ENCODE results near the gene DAAM1.

DAAM1 gene

GRCh38 chr14:59228421-59228820 lies 40.0 kb downstream of the DAAM1 start:
- no peak for DNase-seq

- no peak for DNase-seq
Measured at GRCh38 chr14:59229653-59230406, 41.4 kb downstream of the DAAM1 start.

DNA sequence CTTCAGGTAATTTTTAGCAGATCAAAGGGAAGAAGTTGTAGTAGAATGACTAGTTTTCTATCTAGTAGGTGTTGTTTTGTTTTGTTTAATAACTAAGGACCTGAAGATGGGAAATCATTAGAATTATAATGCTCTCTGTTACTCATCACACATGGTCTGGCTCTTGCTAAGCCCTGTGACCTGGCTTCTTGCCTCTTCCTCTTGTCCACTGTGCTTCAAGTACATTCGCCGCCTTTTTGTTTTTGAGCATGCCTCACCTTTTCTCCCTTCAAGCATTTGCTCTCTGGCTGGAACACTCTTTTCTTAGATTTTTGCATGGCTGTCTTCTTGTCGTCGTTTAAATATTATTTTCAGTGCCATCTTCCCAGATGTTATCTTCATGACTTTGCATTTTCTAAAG lies 47.7 kb downstream of the DAAM1 start:
- DNase-seq, result no peak

DNA sequence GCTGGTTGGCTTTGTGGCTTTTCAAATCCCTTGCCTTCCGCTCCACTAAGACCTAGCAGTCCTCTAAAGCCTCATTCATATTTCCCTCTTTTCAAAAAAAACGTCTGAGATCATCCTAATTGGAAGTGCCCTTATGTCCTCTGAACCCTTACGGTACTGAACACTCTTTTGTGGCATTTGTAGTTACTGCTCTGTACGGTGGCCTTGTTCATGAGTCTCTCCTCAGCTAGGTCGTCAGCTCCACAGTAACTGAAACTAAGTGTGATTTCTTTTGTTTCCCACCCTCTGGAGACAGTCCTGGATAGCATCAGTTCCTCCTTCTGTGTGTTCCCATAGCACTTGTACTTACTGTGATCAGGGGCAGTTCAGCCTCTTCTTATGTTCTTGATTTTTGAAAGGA lies 49.7 kb downstream of the DAAM1 start:
- no peak for DNase-seq

GRCh38 chr14:59239022-59239421 lies 50.6 kb downstream of the DAAM1 start:
- DNase-seq, result no peak

GRCh38 chr14:59240356-59240755 lies 51.9 kb downstream of the DAAM1 start:
- DNase-seq, result no peak

DNA sequence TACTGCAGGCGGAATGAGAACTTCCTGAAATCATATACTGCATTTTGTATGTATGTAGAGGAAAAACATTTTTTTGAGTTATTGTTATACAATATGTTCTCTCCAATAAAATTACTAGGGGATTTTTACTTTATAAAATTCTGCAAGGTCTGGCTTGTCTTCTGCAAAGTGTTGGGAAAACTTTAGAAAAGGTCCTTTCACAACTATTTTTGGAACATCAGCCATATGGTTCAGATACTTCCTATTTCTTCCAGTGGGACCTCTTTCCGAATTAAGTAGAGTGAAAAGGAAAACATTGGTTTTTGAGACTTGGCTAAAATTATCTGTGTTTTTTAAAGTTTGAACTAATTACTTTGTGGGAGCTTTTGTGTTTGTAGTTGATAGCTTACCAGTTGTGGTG lies 52.7 kb downstream of the DAAM1 start:
- no peak for DNase-seq

DNA sequence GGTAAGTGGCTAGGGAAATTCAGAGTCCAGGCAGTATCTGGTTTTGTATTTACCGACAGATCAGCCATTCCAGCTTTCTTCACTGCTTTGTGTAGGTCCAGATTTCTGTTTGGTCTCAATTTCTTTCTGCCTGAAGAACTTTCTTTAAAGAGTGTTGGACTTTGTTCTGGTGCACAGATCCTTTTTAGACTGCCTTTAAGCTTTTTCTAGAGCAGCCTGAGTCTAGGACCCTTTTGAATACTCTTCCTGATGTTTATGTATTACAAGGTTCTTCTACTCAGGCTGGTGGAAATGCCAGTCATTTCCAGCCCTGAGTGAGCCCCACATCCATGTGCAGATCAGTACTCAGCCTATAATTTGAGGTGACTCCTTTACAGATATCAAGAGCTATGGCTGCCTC lies 54.7 kb downstream of the DAAM1 start:
- no peak for DNase-seq

DNA sequence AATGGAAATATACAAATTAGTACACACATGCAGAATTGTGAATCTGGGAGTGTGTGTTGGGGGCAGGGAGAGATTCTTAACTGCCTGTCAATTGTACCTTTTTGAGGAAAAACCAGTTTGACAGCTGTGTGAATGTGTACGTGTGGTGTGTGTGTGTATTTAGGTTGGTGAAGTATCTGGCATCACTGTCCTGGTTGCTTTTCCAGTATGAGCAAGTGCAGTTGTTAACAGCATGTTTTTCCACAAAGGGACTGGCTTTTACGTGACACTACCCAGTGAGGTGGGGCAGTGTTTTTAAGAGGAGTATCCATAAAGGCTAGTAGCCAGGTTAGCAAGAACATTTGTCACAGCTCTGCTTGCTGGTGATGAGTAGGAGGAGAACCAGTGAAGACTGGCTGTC lies 56.1 kb downstream of the DAAM1 start:
- DNase-seq, result no peak

GRCh38 chr14:59245809-59246295 lies 57.4 kb downstream of the DAAM1 start:
- no peak for DNase-seq

GRCh38 chr14:59246566-59246965 lies 58.1 kb downstream of the DAAM1 start:
- DNase-seq, result no peak

- DNase-seq, result no peak
Measured at GRCh38 chr14:59247801-59248584, 59.5 kb downstream of the DAAM1 start.

GRCh38 chr14:59249029-59249428 lies 60.6 kb downstream of the DAAM1 start:
- no peak for DNase-seq

- no peak for DNase-seq
Measured at GRCh38 chr14:59251811-59252771, 63.6 kb downstream of the DAAM1 start.

GRCh38 chr14:59252772-59253500 lies 64.5 kb downstream of the DAAM1 start:
- DNase-seq, result no peak

- DNase-seq, result no peak
Measured at GRCh38 chr14:59253527-59253926, 65.1 kb downstream of the DAAM1 start.

DNA sequence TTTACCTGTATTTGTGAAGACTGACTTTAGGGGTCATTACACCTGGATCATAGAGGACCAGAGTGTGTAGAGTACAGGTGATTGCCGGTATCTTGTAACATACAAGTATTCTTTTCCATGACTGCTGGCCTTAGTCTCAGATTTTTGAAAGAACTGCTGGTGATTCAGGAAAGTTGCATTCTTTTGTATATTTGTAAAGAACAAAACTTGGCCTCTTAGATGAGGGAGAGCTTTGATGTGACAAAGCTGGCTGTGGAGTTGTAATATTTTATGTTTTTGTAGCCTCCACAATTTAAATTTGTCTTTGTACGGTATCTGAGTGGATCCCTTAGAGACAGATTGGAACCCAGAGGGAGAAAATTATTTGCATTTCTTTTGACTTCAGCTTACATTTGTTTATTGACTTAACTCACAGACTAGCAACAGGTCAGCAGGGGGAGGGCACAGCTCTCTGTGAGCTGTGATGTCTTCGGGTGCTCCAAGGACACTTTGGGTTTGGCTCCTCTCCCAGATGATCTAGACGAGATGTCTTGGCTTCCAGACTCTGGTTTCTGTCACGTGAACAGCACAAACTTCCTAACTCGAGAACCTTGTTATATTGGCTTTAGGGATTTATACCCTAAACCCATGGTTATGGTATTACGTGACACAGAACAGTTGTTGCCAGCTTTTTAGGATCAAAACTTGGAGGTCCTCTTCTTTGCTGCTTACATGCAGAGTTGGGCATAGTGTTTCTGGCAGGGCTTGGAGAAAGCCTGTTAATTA lies 65.9 kb downstream of the DAAM1 start:
- peak; percentile 66 for DNase-seq

DNA sequence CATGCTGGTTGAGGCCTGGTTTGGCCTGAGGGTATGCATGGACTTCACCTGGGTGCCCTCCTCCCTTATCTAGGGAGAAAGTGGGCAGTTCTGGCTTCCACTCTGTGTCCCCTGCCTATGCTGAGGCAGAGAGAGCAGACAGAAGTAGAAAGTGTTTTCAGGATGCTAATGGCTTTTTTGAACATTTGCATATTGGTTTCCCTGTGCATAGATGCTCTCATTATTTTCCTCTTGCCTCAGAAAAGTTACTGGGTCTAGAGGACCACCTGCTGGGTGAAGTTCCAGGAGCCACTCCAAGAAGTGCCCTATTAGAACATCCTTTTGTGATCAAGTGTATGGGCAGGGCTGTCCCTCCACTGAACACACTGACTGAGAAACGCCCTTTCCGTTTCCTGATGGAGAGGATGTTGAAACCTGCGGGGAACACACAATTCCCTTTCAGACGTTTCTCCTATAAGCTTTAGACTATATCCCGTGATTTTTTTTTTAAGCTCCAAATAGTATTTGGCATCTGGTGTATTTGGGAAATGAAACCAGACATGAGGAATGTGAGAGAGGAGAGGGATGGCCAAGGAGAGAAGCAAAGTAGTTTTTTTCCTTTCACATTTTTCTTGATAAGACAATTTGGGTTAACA lies 66.6 kb downstream of the DAAM1 start:
- DNase-seq, result no peak

GRCh38 chr14:59256331-59256730 lies 67.9 kb downstream of the DAAM1 start:
- no peak for DNase-seq

DNA sequence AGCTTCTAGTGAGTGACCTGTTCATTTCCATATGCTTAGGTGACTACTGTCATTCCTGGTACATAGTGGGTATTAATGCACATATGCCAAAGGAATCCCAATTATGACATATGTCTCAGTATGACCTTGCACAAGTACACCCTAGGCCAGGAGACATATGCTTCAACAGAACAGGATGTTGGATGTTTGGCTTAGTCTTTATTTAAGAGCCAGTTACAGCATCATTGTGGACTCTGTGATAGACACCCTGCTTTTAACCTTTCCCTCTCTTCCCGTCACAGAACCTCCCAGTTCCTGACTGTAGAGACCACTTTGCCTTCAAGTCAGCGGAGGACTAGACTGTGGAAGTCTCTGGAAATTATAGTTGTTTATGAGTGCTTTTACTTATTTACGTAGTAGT lies 72.9 kb downstream of the DAAM1 start:
- no peak for DNase-seq

Data from right forelimb (tissue), 1 donor.